Motor neuron (in vitro differentiated cells): ENCODE measurements around the gene SRSF1. TPM values are rescaled to one million over a fixed set of nuclear protein-coding genes. Genes with fewer than 3 reads are reported as not detected.

ENCODE experiments used
- ATAC-seq, 8 experiments: fragments of 200-7000 bp; cut with Tn5 transposase; replicated peaks in 6 of 8; 2 replicates each; pipeline ENCODE4 v1.8.0; 2021; ENCODE audit warnings: mild to moderate bottlenecking in 8 of 8, moderate library complexity in 8 of 8
- H3K27ac ChIP-seq, 2 donors: fragments of 250-450 bp; sonication (Bioruptor Pico); 2 replicates each; pipeline ENCODE4 v1.9.0; 2021; ENCODE audit warnings: antibody characterized with exemption in 2 of 2, mild to moderate bottlenecking in 2 of 2, moderate library complexity in 1 of 2
- H3K4me1 ChIP-seq, 2 donors: fragments of 250-450 bp; sonication (Bioruptor Pico); replicated peaks in 1 of 2; 2 replicates each; pipeline ENCODE4 v1.6.1; 2021; ENCODE audit warnings: antibody characterized with exemption in 2 of 2, mild to moderate bottlenecking in 2 of 2, moderate library complexity in 1 of 2
- H3K4me3 ChIP-seq, 5 donors: fragments of 250-450 bp; sonication (Bioruptor Pico); 2 replicates each; pipeline ENCODE4 v1.9.0; 2021; ENCODE audit warnings: antibody characterized with exemption in 5 of 5, mild to moderate bottlenecking in 5 of 5, moderate library complexity in 4 of 5
- WGBS, 10 experiments: fragments of 450-650 bp; shearing (Covaris generic); methylation state at CpG; one replicate each; pipeline ENCODE4 v1.0.0; 2022; 5-methylcytosine and 5-hydroxymethylcytosine counted together
- in situ Hi-C, 9 experiments: fragments of 400-800 bp; cut with MboI; loops; one replicate each; pipeline ENCODE4 v1.15.0; 2021; ENCODE audit warnings: low sequenced_read_pairs in 9 of 9, low pct_unique_long_range_greater_than_20kb in 2 of 9; ENCODE audit not compliant: unreplicated experiment in 9 of 9
- total RNA-seq, 8 experiments: library from RNA; unstranded; fragments of 300-600 nt; gene quantifications; 2 replicates each; pipeline versions ENCODE4 v1.2.3 to v1.2.4, GENCODE V29; 2022

The SRSF1 gene
- total RNA-seq, 8 experiments from 2014 or later, result 118 to 433 (median 192) TPM

DNA sequence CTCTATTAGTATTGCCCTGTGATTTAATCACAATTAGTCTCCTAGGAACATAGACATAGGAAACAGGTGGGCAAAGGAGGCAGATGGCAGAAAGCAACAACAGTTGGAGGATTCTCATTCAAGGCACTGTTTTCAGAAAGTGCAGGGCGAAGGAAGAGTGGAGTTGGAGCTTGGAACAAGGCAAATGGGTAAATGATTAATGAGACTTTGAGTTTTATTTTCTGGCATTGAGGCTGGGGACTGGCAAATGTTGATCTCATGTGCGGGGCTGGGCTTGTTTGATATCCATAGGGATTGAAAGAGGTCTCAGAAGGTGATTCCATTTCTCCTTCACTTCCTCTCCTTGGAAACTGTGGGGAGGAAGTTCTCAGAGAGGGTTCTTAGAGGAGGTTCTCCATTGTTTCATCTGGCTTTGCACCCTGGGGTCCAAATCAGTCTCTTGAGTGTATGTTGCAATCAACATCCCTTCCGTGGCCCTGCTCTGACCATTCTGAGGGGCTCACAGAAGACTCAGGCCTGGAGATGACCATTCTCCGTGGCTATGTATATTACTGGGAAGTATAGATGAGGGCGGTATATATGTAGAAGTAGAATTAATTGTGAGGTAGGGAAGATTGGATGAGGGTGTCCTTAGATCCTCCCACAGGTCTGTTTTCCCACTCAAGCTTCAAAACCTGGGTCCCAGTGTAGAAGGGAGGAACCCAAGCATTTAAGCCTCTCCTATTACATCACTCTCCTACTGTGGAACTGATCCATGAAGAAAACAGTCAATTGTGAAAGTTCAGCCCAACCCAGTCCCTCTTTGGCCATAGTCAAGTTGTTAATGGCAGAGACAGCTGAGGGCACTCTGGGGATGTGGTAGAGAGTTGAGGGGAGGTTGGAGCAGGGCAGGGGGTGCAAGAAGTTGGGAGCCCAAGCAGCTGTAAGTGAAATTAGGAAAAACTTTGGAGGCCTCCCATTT is 36.5 kb upstream of the SRSF1 start:
- ATAC-seq, result peak in 2 of 8 experiments; percentile 50 to 53
- in situ Hi-C loops, result no loop called here

DNA sequence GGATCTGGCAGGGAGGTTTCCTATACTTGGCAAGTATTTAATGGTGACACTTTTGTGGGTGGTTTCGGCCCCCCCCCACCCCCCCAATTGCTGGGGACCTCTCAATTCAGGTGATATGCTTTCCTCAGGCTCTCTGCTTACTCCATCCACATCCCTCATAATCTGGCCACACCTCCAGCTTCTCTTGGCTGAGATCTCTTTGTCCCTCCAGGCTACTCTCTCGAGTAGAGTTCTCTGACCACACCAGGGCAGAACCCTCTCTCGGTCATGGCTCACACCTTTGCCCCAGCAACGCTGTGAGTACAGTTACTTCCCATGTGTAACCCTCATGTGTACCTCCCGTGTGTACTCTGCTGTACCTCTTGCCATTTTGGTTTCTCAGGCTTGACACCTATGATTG is 34.1 kb upstream of the SRSF1 start:
- ATAC-seq, result peak in 2 of 8 experiments; percentile 50 to 88
- in situ Hi-C loops, result no loop called here
- no peak overlapping the region for H3K27ac ChIP-seq
- H3K4me3 ChIP-seq, result no peak overlapping the region
- WGBS, 10 experiments, result 7 to 91% (median 60%) methylated on average over 1 to 4 of the region's 5 CpGs; no CpG with 5 or more reads in 3 of the 10 experiments
- H3K4me1 ChIP-seq, result no peaks in the 10 kb centered on the region

More for the DNA sequence above, 36.5 kb upstream of the SRSF1 start:
- no peak overlapping the region for H3K4me3 ChIP-seq
- no peak overlapping the region for H3K27ac ChIP-seq
- no peaks in the 10 kb centered on the region for H3K4me1 ChIP-seq
- WGBS, 10 experiments, result 0 to 100% (median 52%) methylated on average over 1 to 4 of the region's 5 CpGs; no CpG with 5 or more reads in 1 of the 10 experiments

DNA sequence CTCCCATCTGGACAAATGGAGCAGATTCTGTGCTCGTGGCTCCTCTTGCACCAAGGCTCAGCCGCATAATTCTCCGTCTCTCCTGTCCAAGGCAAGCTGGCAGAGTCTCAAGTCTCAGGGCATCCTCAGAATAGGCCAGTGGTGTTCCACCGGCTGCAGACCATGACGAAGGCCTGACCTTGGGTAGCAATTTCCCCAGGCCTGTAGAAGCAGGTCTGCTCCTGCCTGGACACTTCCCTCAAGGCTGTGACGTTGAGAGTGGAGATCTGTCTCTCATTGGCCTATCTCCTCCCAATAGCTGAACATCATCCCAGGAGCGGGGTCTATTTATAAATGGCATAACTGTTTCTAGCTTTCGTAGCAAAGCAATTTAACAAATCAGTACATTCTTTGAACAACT is 33.3 kb upstream of the SRSF1 start:
- ATAC-seq, result no peak
- Histone ChIP-seq H3K27ac (no peak overlapping the region), H3K4me1 (no peaks in the 10 kb centered on the region), H3K4me3 (no peak overlapping the region)
- WGBS, 10 experiments, result 44 to 100% (median 82%) methylated on average over 1 to 7 of the region's 8 CpGs; no CpG with 5 or more reads in 1 of the 10 experiments
- in situ Hi-C loops, result no loop called here

GRCh38 chr17:58039975-58040374 is 32.9 kb upstream of the SRSF1 start:
- in situ Hi-C loops, result no loop called here
- H3K4me3 ChIP-seq, result no peak overlapping the region
- 40 to 100% (median 72%) methylated on average over 1 to 3 of the region's 3 CpGs; no CpG with 5 or more reads in 3 of the 10 experiments for WGBS, 10 experiments
- ATAC-seq, result no peak
- no peak overlapping the region for H3K27ac ChIP-seq
- no peaks in the 10 kb centered on the region for H3K4me1 ChIP-seq

- no peak overlapping the region for H3K27ac ChIP-seq
- in situ Hi-C loops, result no loop called here
- peaks cover 0 to 9% of the 10 kb centered on the region in 2 donors for H3K4me1 ChIP-seq
- ATAC-seq, result peak in 5 of 8 experiments; percentile 18 to 91 (median 49)
- 0 to 62% (median 10%) methylated on average over 1 to 6 of the region's 6 CpGs for WGBS, 10 experiments
- no peak overlapping the region for H3K4me3 ChIP-seq
Measured at GRCh38 chr17:58032691-58033415, 25.8 kb upstream of the SRSF1 start.

DNA sequence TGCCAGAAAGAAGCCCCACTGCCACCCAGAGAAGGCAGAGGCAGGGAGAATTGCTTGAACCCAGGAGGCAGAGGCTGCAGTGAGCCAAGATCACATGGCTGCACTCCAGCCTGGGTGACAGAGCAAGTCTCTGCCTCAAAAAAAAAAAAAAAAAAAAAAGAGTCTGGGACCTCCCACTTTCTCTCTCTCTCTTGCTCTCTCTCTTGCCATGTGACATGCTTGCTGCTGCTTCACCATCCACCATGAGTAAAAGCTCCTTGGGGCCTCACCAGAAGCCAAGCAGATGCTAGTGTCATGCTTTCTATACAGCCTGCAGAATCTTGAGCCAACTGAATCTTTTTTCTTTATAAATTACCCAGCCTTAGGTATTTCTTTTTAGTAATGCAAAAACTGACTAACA is 21.5 kb upstream of the SRSF1 start:
- ATAC-seq, result no peak
- Histone ChIP-seq H3K4me1 (peaks cover 0 to 9% of the 10 kb centered on the region in 2 donors), H3K4me3 (no peak overlapping the region), H3K27ac (no peak overlapping the region)
- in situ Hi-C loops, result no loop called here

DNA sequence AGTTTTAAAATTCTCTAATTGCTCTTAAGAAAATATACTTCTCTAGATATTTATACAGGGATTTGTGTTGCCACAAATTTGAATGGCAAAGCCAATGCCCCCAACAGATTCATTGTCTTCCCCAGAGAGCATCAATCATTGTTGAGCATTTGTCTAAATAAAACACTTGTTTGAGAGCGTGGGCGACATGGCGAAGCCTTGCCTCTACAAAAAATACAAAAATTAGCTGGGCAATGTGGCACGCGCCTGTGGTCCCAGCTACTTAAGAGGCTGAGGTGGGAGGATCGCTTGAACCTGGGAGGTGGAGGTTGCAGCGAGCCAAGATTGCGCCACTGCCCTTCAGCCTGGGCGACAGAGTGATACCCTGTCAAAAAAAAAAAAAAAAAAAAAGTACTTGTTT is 13.4 kb upstream of the SRSF1 start:
- Histone ChIP-seq H3K4me3 (no peak overlapping the region), H3K27ac (no peak overlapping the region), H3K4me1 (peaks cover 0 to 9% of the 10 kb centered on the region in 2 donors)
- in situ Hi-C loops, result loop anchor here in 2 of 9 experiments (25.0 kb wide), 1 partner anchor 92 kb away; no protein-coding TSS in a partner anchor
- 20 to 95% (median 83%) methylated on average over 3 to 6 of the region's 9 CpGs; no CpG with 5 or more reads in 2 of the 10 experiments for WGBS, 10 experiments
- no peak for ATAC-seq

- Histone ChIP-seq H3K4me1 (peaks cover 0 to 9% of the 10 kb centered on the region in 2 donors), H3K4me3 (no peak overlapping the region), H3K27ac (no peak overlapping the region)
- ATAC-seq, result no peak
- in situ Hi-C loops, result loop anchor here in 2 of 9 experiments (25.0 kb wide), 1 partner anchor 93 kb away; no protein-coding TSS in a partner anchor
Measured at GRCh38 chr17:58019521-58019920, 12.5 kb upstream of the SRSF1 start.

- Histone ChIP-seq H3K4me3 (no peak overlapping the region), H3K27ac (no peak overlapping the region), H3K4me1 (peaks cover 0 to 9% of the 10 kb centered on the region in 2 donors)
- ATAC-seq, result no peak
- WGBS, 10 experiments, result 27 to 94% (median 51%) methylated on average over 2 to 3 of the region's 3 CpGs; no CpG with 5 or more reads in 2 of the 10 experiments
- in situ Hi-C loops, result loop anchor here in 2 of 9 experiments (25.0 kb wide), 1 partner anchor 93 kb away; no protein-coding TSS in a partner anchor
Measured at GRCh38 chr17:58019039-58019438, 12.0 kb upstream of the SRSF1 start.

- H3K4me3 ChIP-seq, result no peak overlapping the region
- H3K4me1 ChIP-seq, result peaks cover 9 to 11% of the 10 kb centered on the region in 2 donors
- H3K27ac ChIP-seq, result no peak overlapping the region
- no peak for ATAC-seq
- 93 to 100% (median 96%) methylated on average over 2 to 8 of the region's 10 CpGs; no CpG with 5 or more reads in 3 of the 10 experiments for WGBS, 10 experiments
- in situ Hi-C loops, result loop anchor here in 2 of 9 experiments (25.0 kb wide), 1 partner anchor 102 kb away; no protein-coding TSS in a partner anchor
Measured at GRCh38 chr17:58010067-58010799, 3.2 kb upstream of the SRSF1 start.

DNA sequence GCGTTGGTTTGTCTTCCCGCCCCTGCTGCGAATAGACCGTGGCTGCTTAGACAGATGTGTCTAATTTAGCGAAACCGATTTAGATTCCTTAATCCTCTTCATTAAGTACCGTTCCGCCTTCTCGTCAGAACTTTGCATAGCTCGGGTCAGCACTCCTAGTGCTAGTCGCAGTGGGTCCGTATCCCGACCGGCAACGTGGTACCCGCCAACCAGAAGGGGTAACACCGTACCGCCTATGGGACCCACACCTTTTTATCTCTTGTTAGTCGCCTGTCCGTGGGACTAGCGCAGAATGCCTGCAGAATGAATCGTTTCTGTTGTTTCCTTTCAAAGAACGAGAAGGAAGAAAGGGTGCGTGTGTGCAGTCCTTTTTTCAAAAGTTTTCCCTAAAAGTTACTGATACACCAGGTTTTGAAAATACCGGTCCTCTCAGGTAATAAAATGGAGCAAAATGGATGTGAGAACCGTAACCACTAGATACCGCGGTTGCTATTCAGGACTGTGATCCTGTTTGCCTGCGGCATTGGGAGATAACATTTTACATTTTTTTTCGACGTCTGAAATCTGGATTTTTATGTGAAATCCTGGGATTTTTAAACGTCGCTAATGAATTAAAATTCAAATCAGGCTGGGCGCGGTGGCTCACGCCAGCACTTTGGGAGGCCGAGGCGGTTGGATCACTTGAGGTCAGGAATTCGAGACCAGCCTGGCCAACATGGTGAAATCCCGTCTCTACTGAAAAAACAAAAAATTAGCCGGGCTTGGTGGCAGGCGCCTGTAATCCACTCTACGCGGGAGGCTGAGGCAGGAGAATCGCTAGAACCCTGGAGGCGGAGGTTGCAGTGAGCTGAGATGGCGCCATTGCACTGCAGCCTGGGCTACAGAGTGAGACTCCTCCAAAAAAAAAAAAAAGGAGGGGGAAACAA is 998 bp upstream of the SRSF1 start:
- Histone ChIP-seq H3K27ac (peak overlapping the region; percentile 32 to 100), H3K4me3 (peak overlapping the region; percentile 58 to 97 (median 82)), H3K4me1 (peaks cover 23 to 27% of the 10 kb centered on the region in 2 donors)
- WGBS, 10 experiments, result 0 to 88% (median 28%) methylated on average over 6 to 39 of the region's 47 CpGs
- peak in 5 of 8 experiments; percentile 26 to 44 (median 36) for ATAC-seq
- in situ Hi-C loops, result loop anchor here in 4 of 9 experiments (10.0 to 25.0 kb wide), 2 partner anchors 87 to 104 kb away; no protein-coding TSS in a partner anchor
